PC-9 (cell line): ENCODE data around the gene PFKFB1. TPM values are rescaled to one million over a fixed set of nuclear protein-coding genes. Genes with fewer than 3 reads are reported as not detected.

Experiments used
- BruUV-seq: library from RNA; stranded (reverse); fragments of 400-500 nt; replicated peaks from 2 replicates; lab custom pipeline; 2021; lab: Mats Ljungman, UMichigan
- CTCF ChIA-PET: fragments of 300-600 bp; sonication (Branson Sonifier 250); formaldehyde crosslinking; loops from one replicate; lab custom pipeline; 2022; ENCODE audit warnings: antibody characterized with exemption; lab: Charles Lee
- POLR2A ChIA-PET: fragments of 300-600 bp; sonication (Branson Sonifier 250); formaldehyde crosslinking; loops from one replicate; lab custom pipeline; 2022; ENCODE audit warnings: antibody characterized with exemption; ENCODE audit not compliant: unreplicated experiment; lab: Charles Lee
- DNase-seq, 2 experiments: peaks; one replicate each; pipeline versions ENCODE4 v3.0.0 to v3.0.0-alpha.2; 2015 to 2022; ENCODE audit warnings: mixed read lengths in 1 of 2
- H2AFZ ChIP-seq: fragments of 200-600 bp; sonication (generic); 2 replicates; pipeline ENCODE4 v1.8.1; 2017; ENCODE audit warnings: antibody characterized with exemption
- H3F3A ChIP-seq: fragments of 200-600 bp; sonication (generic); 2 replicates; pipeline ENCODE4 v1.8.1; 2017; ENCODE audit warnings: antibody characterized with exemption, mild to moderate bottlenecking, low read depth; ENCODE audit not compliant: insufficient read depth
- H3K27ac ChIP-seq: fragments of 200-600 bp; sonication (generic); 2 replicates; pipeline ENCODE4 v1.6.1; 2016; ENCODE audit warnings: mixed run types
- H3K27me3 ChIP-seq: fragments of 200-600 bp; sonication (generic); 2 replicates; pipeline ENCODE4 v1.6.1; 2016; ENCODE audit warnings: low read depth, mixed run types; ENCODE audit not compliant: insufficient read depth
- H3K36me3 ChIP-seq: fragments of 200-600 bp; sonication (generic); 2 replicates; pipeline ENCODE4 v1.6.1; 2016; ENCODE audit warnings: low read depth, mixed run types
- H3K4me1 ChIP-seq: fragments of 200-600 bp; sonication (generic); replicated peaks from 2 replicates; pipeline ENCODE4 v1.6.1; 2016; ENCODE audit warnings: mixed run types; ENCODE audit not compliant: insufficient read depth
- H3K4me2 ChIP-seq: fragments of 200-600 bp; sonication (generic); 2 replicates; pipeline ENCODE4 v1.6.1; 2017; ENCODE audit warnings: mixed run types
- H3K4me3 ChIP-seq: fragments of 200-600 bp; sonication (generic); 2 replicates; pipeline ENCODE4 v1.6.1; 2016; ENCODE audit warnings: mixed run types
- H3K79me2 ChIP-seq: fragments of 200-600 bp; sonication (generic); 2 replicates; pipeline ENCODE4 v1.6.1; 2017; ENCODE audit warnings: low read depth, mixed run types
- H3K9me2 ChIP-seq: fragments of 200-600 bp; sonication (generic); 2 replicates; pipeline ENCODE4 v1.8.1; 2017; ENCODE audit warnings: mild to moderate bottlenecking; ENCODE audit not compliant: insufficient read depth
- H3K9me3 ChIP-seq: fragments of 200-600 bp; sonication (generic); 2 replicates; pipeline ENCODE4 v1.8.1; 2016; ENCODE audit warnings: low read depth; ENCODE audit not compliant: insufficient read depth
- H4K20me1 ChIP-seq: fragments of 200-600 bp; sonication (generic); 2 replicates; pipeline ENCODE4 v1.8.1; 2017; ENCODE audit not compliant: insufficient read depth
- CTCF ChIP-seq: fragments of 200-600 bp; sonication (generic); conservative IDR thresholded peaks from 2 replicates; pipeline ENCODE4 v1.6.1; 2017; ENCODE audit warnings: mixed run types, antibody characterized with exemption, mild to moderate bottlenecking, moderate library complexity
- EZH2 ChIP-seq: fragments of 200-600 bp; sonication (generic); IDR thresholded peaks from 2 replicates; pipeline ENCODE4 v1.8.0; 2017; ENCODE audit warnings: antibody characterized with exemption, low read depth
- intact Hi-C: fragments of 100-400 bp; cut with micrococcal nuclease; formaldehyde crosslinking; loops from one replicate; pipeline ENCODE4 v1.10.0; 2022; ENCODE audit not compliant: unreplicated experiment
- total RNA-seq: library from RNA; stranded (reverse); gene quantifications from 2 replicates; pipeline ENCODE4 v1.2.3, GENCODE V29; 2021

The PFKFB1 gene
- total RNA-seq, 1 experiment from 2014 or later = 0.74 TPM

- BruUV-seq = no TSS peak
- H3K27ac ChIP-seq = no peak overlapping the region
- H3K4me3 ChIP-seq = no peak overlapping the region
- H2AFZ ChIP-seq = no peak overlapping the region
- no peaks in the 10 kb centered on the region for H3K9me3 ChIP-seq
- no peak overlapping the region for H3K4me2 ChIP-seq
- H3K27me3 ChIP-seq = no peaks in the 10 kb centered on the region; the same call in 1 of the 2 replicates
- TF ChIP-seq EZH2 = no peak
- TF ChIP-seq CTCF = no peak
- no peaks in the 10 kb centered on the region for H3K36me3 ChIP-seq
- H3F3A ChIP-seq = no peaks in the 10 kb centered on the region
- H3K9me2 ChIP-seq = no peaks in the 10 kb centered on the region
- H4K20me1 ChIP-seq = no peaks in the 10 kb centered on the region
- no peaks in the 10 kb centered on the region for H3K79me2 ChIP-seq
- DNase-seq = no peak
- ChIA-PET CTCF (no interaction called here), POLR2A (no interaction called here)
- intact Hi-C loops = no loop called here
- H3K4me1 ChIP-seq = no peaks in the 10 kb centered on the region
Measured at GRCh38 chrX:54934890-54935289, 59.1 kb downstream of the PFKFB1 start.

- POLR2A ChIA-PET = no interaction called here
- CTCF ChIA-PET = no interaction called here
- intact Hi-C loops = no loop called here
- Histone ChIP-seq H3F3A (no peaks in the 10 kb centered on the region), H3K4me2 (no peak overlapping the region), H3K9me3 (no peaks in the 10 kb centered on the region), H3K9me2 (no peaks in the 10 kb centered on the region), H4K20me1 (no peaks in the 10 kb centered on the region), H3K27ac (no peak overlapping the region), H3K4me1 (no peaks in the 10 kb centered on the region), H2AFZ (no peak overlapping the region), H3K27me3 (no peaks in the 10 kb centered on the region), H3K4me3 (no peak overlapping the region), H3K36me3 (no peaks in the 10 kb centered on the region), H3K79me2 (no peaks in the 10 kb centered on the region)
- no peak for TF ChIP-seq EZH2
- TF ChIP-seq CTCF = no peak
- no peak for DNase-seq
- BruUV-seq = no TSS peak
Measured at GRCh38 chrX:54934058-54934457, 59.9 kb downstream of the PFKFB1 start.

GRCh38 chrX:54933150-54933826 is 60.7 kb downstream of the PFKFB1 start:
- no peaks in the 10 kb centered on the region for H3K27me3 ChIP-seq
- no peak overlapping the region for H3K27ac ChIP-seq
- no peak overlapping the region for H3K4me2 ChIP-seq
- TF ChIP-seq EZH2 (no peak), CTCF (no peak)
- H3K4me1 ChIP-seq = no peaks in the 10 kb centered on the region
- ChIA-PET POLR2A (no interaction called here), CTCF (no interaction called here)
- BruUV-seq = no TSS peak
- intact Hi-C loops = no loop called here
- no peaks in the 10 kb centered on the region for H3K79me2 ChIP-seq
- no peaks in the 10 kb centered on the region for H3K9me2 ChIP-seq
- no peak overlapping the region for H3K4me3 ChIP-seq
- no peaks in the 10 kb centered on the region for H3K9me3 ChIP-seq
- no peaks in the 10 kb centered on the region for H4K20me1 ChIP-seq
- H3F3A ChIP-seq = no peaks in the 10 kb centered on the region
- H3K36me3 ChIP-seq = no peaks in the 10 kb centered on the region
- DNase-seq = no peak
- no peak overlapping the region for H2AFZ ChIP-seq
